Measurements from ENCODE around the gene MFSD12. TPM values are rescaled to one million over a fixed set of nuclear protein-coding genes. Genes with fewer than 3 reads are reported as not detected.

Gene MFSD12
- total RNA-seq, 1 donor from 2014 or later, result 80.7 TPM

DNA sequence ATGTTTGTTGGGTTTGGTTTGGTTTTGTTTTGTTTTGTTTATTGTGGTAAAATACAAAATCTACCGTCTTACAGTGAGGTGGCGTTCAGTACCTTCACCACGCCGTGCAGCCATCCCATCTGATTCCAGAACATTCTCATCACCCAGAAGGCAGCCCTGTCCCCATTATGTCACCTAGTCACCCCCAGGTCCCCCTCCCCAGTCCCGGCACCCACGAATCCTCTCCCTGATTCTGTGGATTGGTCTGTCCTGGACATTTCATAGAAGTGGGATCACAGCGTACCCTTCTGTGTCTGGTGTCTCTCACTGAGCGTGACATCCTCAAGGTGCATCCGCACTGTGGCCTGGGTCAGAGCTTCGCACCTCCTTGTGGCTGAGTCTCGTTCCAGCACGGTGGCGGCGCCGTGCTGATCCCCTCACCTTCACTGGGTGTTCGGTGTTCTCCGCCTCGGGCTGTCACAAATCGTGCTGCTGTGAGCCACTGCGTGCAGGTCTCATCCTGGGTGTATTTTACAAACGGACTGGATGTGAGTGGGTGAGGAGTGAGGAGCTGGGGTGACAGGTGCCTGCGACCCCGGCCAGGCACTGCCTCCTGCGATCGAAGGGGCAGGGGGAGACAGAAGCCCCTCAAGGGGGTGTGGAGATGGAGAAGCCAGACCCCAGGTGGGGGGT lies 19.0 kb downstream of the MFSD12 start:
- DNase-seq (no peak), ATAC-seq (no peak)
- TF ChIP-seq, protein P1, sequence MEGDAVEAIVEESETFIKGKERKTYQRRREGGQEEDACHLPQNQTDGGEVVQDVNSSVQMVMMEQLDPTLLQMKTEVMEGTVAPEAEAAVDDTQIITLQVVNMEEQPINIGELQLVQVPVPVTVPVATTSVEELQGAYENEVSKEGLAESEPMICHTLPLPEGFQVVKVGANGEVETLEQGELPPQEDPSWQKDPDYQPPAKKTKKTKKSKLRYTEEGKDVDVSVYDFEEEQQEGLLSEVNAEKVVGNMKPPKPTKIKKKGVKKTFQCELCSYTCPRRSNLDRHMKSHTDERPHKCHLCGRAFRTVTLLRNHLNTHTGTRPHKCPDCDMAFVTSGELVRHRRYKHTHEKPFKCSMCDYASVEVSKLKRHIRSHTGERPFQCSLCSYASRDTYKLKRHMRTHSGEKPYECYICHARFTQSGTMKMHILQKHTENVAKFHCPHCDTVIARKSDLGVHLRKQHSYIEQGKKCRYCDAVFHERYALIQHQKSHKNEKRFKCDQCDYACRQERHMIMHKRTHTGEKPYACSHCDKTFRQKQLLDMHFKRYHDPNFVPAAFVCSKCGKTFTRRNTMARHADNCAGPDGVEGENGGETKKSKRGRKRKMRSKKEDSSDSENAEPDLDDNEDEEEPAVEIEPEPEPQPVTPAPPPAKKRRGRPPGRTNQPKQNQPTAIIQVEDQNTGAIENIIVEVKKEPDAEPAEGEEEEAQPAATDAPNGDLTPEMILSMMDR (IDR thresholded peaks at IDR 0.05), result no peak
- H3K4me1 ChIP-seq, result no peaks in the 10 kb centered on the region
- H3K4me3 ChIP-seq, result no peak overlapping the region
- intact Hi-C loops (cut with DNase I), result no loop called here
- H3K27ac ChIP-seq, result no peak overlapping the region
- H3K27me3 ChIP-seq (ENCODE audit: low read depth), result no peaks in the 10 kb centered on the region
- H3K9me3 ChIP-seq, result no peaks in the 10 kb centered on the region
- H3K36me3 ChIP-seq, result peaks cover 38% of the 10 kb centered on the region

DNA sequence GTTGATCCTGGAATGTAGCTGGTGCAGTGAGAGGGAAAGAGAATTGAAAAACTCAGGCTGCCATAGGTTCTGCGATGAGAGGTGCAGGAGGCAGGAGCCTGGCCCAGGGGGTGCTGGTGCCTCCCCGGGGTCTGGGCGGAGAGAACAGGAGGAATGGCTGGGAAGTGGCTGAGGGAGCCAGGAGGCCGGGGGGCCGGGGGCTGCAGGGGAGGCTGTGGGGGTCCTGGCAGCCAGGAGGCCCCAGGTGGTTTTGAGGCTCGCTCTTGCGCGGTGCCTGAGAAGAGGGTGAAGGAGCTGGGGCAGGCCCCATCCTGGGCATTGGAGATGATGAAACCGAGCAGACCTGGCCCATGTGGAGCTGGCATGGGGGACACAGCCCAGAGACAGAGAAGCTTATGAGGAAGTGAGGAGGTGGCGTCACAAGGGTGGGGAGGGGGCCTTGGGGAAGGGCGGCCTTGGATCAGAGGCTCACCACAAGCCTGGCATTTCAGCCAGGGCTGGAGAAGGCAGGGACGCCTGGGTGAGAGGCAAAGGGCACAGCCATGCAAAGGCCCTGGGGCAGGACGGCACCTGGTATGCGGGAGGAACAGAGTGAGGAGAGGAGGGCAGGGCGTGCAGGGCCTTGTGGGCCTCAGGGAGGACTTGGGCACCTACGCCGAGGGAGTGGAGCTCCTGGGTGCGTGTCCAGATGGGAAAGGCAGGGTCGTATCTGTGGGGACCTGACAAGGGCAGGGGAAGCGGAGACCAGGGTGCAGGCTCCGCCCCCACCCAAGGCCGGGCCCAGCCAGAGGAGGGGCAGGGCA lies 19.7 kb downstream of the MFSD12 start:
- Histone ChIP-seq H3K4me3 (no peak overlapping the region), H3K36me3 (peaks cover 42% of the 10 kb centered on the region), H3K27me3 (ENCODE audit: low read depth) (no peaks in the 10 kb centered on the region), H3K4me1 (no peaks in the 10 kb centered on the region), H3K9me3 (no peaks in the 10 kb centered on the region), H3K27ac (no peak overlapping the region)
- ATAC-seq (peak in 1 of 2 donors; percentile 4), DNase-seq (no peak)
- TF ChIP-seq, protein P1 (IDR thresholded peaks at IDR 0.05), result no peak
- intact Hi-C loops (cut with DNase I), result no loop called here

DNA sequence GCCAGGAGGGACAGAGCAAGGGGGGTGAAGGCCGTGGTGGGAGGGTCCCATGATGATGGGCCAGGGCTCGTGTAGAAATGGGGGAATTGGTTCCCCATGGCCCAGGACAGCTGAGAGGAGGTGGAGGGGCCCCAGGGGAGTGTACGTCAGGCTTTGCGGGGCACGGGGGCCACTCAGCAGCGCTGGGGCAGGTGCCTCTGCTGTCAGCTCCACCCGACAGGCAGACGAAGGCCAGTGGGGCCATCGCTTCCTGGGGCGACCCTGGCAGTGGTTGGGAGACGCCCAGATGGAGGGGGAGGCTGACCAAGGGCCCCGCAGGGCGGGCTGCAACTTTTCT lies 20.3 kb downstream of the MFSD12 start:
- Histone ChIP-seq H3K27ac (no peak overlapping the region), H3K27me3 (ENCODE audit: low read depth) (no peaks in the 10 kb centered on the region), H3K4me1 (no peaks in the 10 kb centered on the region), H3K4me3 (no peak overlapping the region), H3K36me3 (peaks cover 48% of the 10 kb centered on the region), H3K9me3 (no peaks in the 10 kb centered on the region)
- ATAC-seq, result no peak
- TF ChIP-seq, protein P1 (IDR thresholded peaks at IDR 0.05), result no peak
- DNase-seq, result no peak
- intact Hi-C loops (cut with DNase I), result no loop called here

DNA sequence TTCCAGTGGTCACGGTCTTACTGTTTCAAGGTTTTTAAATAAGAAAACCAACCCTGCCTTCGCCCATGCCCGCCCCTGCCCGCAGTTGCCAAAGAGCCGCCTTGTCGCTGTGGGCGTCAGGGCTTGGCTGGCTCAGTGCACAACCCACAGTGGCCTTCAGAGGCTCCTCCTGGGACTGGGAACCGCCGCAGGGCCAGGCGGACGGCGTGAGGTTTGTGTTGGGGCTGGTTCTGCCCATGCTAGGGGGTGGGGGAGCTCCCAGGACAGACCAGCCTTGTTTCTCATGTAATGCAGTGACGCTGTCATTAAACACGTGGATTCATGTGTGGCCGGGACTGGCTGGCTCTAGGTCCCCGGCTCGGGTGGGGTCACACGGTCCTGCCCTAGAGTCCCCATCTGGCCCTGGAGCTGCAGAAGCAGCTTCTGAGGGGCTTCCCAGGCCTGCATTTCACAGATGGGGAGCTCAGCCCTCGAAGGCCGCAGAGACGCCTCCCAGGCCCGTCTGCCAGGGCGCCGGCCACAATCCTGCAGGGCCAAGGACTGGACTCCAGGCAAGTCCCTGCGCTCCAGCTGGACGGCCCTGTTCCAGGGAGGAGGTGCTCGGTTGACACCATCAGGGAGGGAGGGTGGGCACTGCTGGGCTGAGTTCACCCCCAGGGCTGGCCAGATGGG lies 20.8 kb downstream of the MFSD12 start:
- Histone ChIP-seq H3K4me1 (no peaks in the 10 kb centered on the region), H3K27ac (no peak overlapping the region), H3K9me3 (no peaks in the 10 kb centered on the region), H3K36me3 (peaks cover 53% of the 10 kb centered on the region), H3K27me3 (ENCODE audit: low read depth) (no peaks in the 10 kb centered on the region), H3K4me3 (no peak overlapping the region)
- TF ChIP-seq, protein P1 (IDR thresholded peaks at IDR 0.05), result no peak
- DNase-seq (no peak), ATAC-seq (no peak)
- intact Hi-C loops (cut with DNase I), result no loop called here

DNA sequence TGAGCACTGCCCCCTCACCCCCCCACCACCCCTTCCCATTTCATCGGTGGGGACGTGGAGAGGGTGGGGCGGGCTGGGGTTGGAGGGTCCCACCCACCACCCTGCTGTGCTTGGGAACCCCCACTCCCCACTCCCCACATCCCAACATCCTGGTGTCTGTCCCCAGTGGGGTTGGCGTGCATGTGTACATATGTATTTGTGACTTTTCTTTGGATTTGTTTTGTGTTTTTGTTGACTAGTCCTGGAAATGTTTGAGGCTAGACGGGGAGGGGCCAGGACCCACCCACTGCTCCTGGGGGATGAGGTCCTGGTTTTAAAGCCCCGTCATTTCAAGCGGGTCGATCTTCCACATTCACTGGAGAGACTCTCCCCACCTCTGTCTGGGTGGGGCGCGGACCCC lies 21.4 kb downstream of the MFSD12 start:
- Histone ChIP-seq H3K36me3 (peaks cover 59% of the 10 kb centered on the region), H3K4me3 (no peak overlapping the region), H3K27ac (no peak overlapping the region)

More for the DNA sequence above, 21.4 kb downstream of the MFSD12 start:
- no peaks in the 10 kb centered on the region for H3K4me1 ChIP-seq
- no peaks in the 10 kb centered on the region for H3K27me3 ChIP-seq (ENCODE audit: low read depth)
- no peak for ATAC-seq
- no peaks in the 10 kb centered on the region for H3K9me3 ChIP-seq
- TF ChIP-seq, protein P1 (IDR thresholded peaks at IDR 0.05), result no peak
- intact Hi-C loops (cut with DNase I), result no loop called here
- DNase-seq, result no peak

Measured in lower lobe of right lung (tissue), 2 donors.